ENCODE measurements around the gene BCKDHB.
A peak's percentile ranks its signal among the peaks of the same experiment; 100 is the strongest.
"Not testable (repeated sequence)": the region's sequence is repeated elsewhere in the genome, so short reads cannot be mapped to it uniquely, and the experiment has no call there.

BCKDHB gene

GRCh38 chr6:80106418-80107235 is at the start of gene BCKDHB:
Gene BCKDHB, plus strand, starts transcription at chr6:80106671. Its CDS starts 23 bp downstream, at chr6:80106694.
- DNase-seq: peak; percentile 98

GRCh38 chr6:80060774-80061173 is 45.7 kb upstream of the BCKDHB start:
- no peak for DNase-seq

GRCh38 chr6:80068146-80068545 is 38.3 kb upstream of the BCKDHB start:
- not testable (repeated sequence) for DNase-seq

GRCh38 chr6:80070431-80070830 is 36.0 kb upstream of the BCKDHB start:
- DNase-seq: not testable (repeated sequence)

- no peak for DNase-seq
These were observed 29.4 kb upstream of the BCKDHB start for GRCh38 chr6:80077067-80077466.

GRCh38 chr6:80088637-80089036 is 17.8 kb upstream of the BCKDHB start:
- no peak for DNase-seq

GRCh38 chr6:80091506-80091905 is 15.0 kb upstream of the BCKDHB start:
- no peak for DNase-seq

- no peak for DNase-seq
These were observed 12.5 kb upstream of the BCKDHB start for GRCh38 chr6:80094017-80094416.

GRCh38 chr6:80095600-80095999 is 10.9 kb upstream of the BCKDHB start:
- DNase-seq: no peak

GRCh38 chr6:80098392-80098791 is 8.1 kb upstream of the BCKDHB start:
- DNase-seq: no peak

- no peak for DNase-seq
These were observed 2.0 kb upstream of the BCKDHB start for GRCh38 chr6:80104520-80104919.

GRCh38 chr6:80105972-80106417 is 476 bp upstream of the BCKDHB start:
- no peak for DNase-seq

- DNase-seq: not testable (repeated sequence)
These were observed 16.1 kb downstream of the BCKDHB start for GRCh38 chr6:80122576-80122975.

GRCh38 chr6:80126657-80127345 is 20.3 kb downstream of the BCKDHB start:
- no peak for DNase-seq

GRCh38 chr6:80129485-80129884 is 23.0 kb downstream of the BCKDHB start:
- no peak for DNase-seq

- peak; percentile 17 for DNase-seq
These were observed 26.5 kb downstream of the BCKDHB start for GRCh38 chr6:80133020-80133419.

- DNase-seq: no peak
These were observed 27.6 kb downstream of the BCKDHB start for GRCh38 chr6:80134065-80134464.

GRCh38 chr6:80142586-80142985 is 36.1 kb downstream of the BCKDHB start:
- DNase-seq: no peak

GRCh38 chr6:80143419-80143937 is 37.0 kb downstream of the BCKDHB start:
- DNase-seq: peak; percentile 80

GRCh38 chr6:80144753-80145315 is 38.4 kb downstream of the BCKDHB start:
- DNase-seq: no peak

GRCh38 chr6:80145509-80145908 is 39.0 kb downstream of the BCKDHB start:
- no peak for DNase-seq

GRCh38 chr6:80145921-80146320 is 39.5 kb downstream of the BCKDHB start:
- no peak for DNase-seq

- DNase-seq: no peak
These were observed 41.7 kb downstream of the BCKDHB start for GRCh38 chr6:80148220-80148619.

GRCh38 chr6:80151635-80152034 is 45.2 kb downstream of the BCKDHB start:
- no peak for DNase-seq
